K562 (cell line): Measurements from ENCODE around the gene EVA1A. TPM values are rescaled to one million over a fixed set of nuclear protein-coding genes. Genes with fewer than 3 reads are reported as not detected.

Experiments
- ARID3B ChIP-seq: fragments of 250-450 bp; sonication (Bioruptor Pico); IDR thresholded peaks from 2 replicates; pipeline ENCODE4 v1.4.0; 2020; ENCODE audit warnings: borderline replicate concordance
- CREM ChIP-seq: IDR thresholded peaks from 2 replicates; pipeline ENCODE4 v1.6.1; 2014; ENCODE audit warnings: antibody characterized with exemption, low read depth
- EHMT2 ChIP-seq: fragments of 450-650 bp; IDR thresholded peaks from 2 replicates; pipeline ENCODE4 v1.6.1; 2018; ENCODE audit warnings: antibody characterized with exemption
- HMGXB4 ChIP-seq: sonication (generic); formaldehyde crosslinking; IDR thresholded peaks from 2 replicates; pipeline ENCODE4 v1.8.1; 2023; ENCODE audit warnings: mild to moderate bottlenecking, missing genetic modification reagents
- LARP7 ChIP-seq: fragments of 450-650 bp; IDR thresholded peaks from 2 replicates; pipeline ENCODE4 v1.6.1; 2016
- MBD2 ChIP-seq: sonication (generic); IDR thresholded peaks from 2 replicates; pipeline ENCODE4 v1.6.1; 2016; ENCODE audit warnings: low read depth, borderline replicate concordance
- NCOA1 ChIP-seq: fragments of 450-650 bp; IDR thresholded peaks from 2 replicates; pipeline ENCODE4 v1.6.1; 2016; ENCODE audit warnings: low read depth
- NR1H2 ChIP-seq: sonication (generic); formaldehyde crosslinking; IDR thresholded peaks from 2 replicates; pipeline ENCODE4 v1.4.0; 2020; ENCODE audit warnings: mild to moderate bottlenecking, missing genetic modification reagents
- ZBTB12 ChIP-seq: fragments of 250-450 bp; sonication (Bioruptor Pico); IDR thresholded peaks from 2 replicates; pipeline ENCODE4 v1.4.0; 2020
- polyA plus RNA-seq, 8 experiments: library from polyadenylated mRNA; depleted of rRNA in 4 of 8; stranded (reverse) in 5 of 8; unstranded in 3 of 8; fragments of >200 nt; fragmentation: Nextera tagmentation in 2 of 8; fragmentation: Illumina TruSeq in 1 of 8; extraction: Ambion mirVana in 2 of 8; extraction: Trizol in 1 of 8; gene quantifications; 2 replicates each; pipeline versions ENCODE4 v1.2.1 to v1.2.3, GENCODE V29; 2011 to 2014; ENCODE audit warnings: inconsistent platforms in 1 of 8, missing spikeins in 1 of 8
- total RNA-seq, 7 experiments: library from RNA; depleted of rRNA in 6 of 7; stranded (reverse); fragments of >200 nt in 6 of 7; fragmentation: Illumina TruSeq in 2 of 7; extraction: Trizol in 2 of 7; gene quantifications; 2 replicates each; pipeline versions ENCODE4 v1.2.1 to v1.2.3, GENCODE V29; 2011 to 2021; ENCODE audit warnings: low replicate concordance in 1 of 7

The EVA1A gene
- total and polyA plus RNA-seq, 9 of the 15 experiments (the other 6 are each of a cell fraction or from before 2014, with no cell fraction given): not detected

GRCh38 chr2:75600461-75601011 is 39.8 kb upstream of the EVA1A start (continued):
- TF ChIP-seq ZBTB12 (CRISPR knock-in tag) (no peak), LARP7 (no peak), EHMT2 (no peak), NCOA1 (no peak), MBD2 (no peak), HMGXB4 (CRISPR knock-in tag) (no peak), ARID3B (CRISPR knock-in tag) (no peak), CREM (no peak), NR1H2 (CRISPR knock-in tag) (no peak)
